Trophoblast cell (in vitro differentiated cells and primary cell): ENCODE results near the gene CCDC70.

Source experiments
- DNase-seq, 2 donors: peaks; one replicate each; pipeline ENCODE4 v3.0.0-alpha.2; 2016
- H2AFZ ChIP-seq: 2 replicates; pipeline ENCODE4 v1.6.1; 2013; ENCODE audit warnings: low read length, moderate library complexity, mild to moderate bottlenecking; ENCODE audit not compliant: insufficient read depth, poor library complexity
- H2AK5ac ChIP-seq: 2 replicates; pipeline ENCODE4 v1.6.1; 2013; ENCODE audit warnings: mild to moderate bottlenecking, low read length
- H2BK120ac ChIP-seq: 2 replicates; pipeline ENCODE4 v1.6.1; 2013; ENCODE audit warnings: low read length, mild to moderate bottlenecking, moderate library complexity; ENCODE audit not compliant: insufficient read depth, poor library complexity
- H2BK12ac ChIP-seq: 2 replicates; pipeline ENCODE4 v1.6.1; 2013; ENCODE audit warnings: mild to moderate bottlenecking, low read length, moderate library complexity
- H2BK5ac ChIP-seq: 2 replicates; pipeline ENCODE4 v1.6.1; 2013; ENCODE audit warnings: low read length, low read depth, moderate library complexity, mild to moderate bottlenecking; ENCODE audit not compliant: poor library complexity
- H3K14ac ChIP-seq: 2 replicates; pipeline ENCODE4 v1.6.1; 2013; ENCODE audit warnings: mild to moderate bottlenecking, low read length
- H3K18ac ChIP-seq: 2 replicates; pipeline ENCODE4 v1.6.1; 2013; ENCODE audit warnings: mild to moderate bottlenecking, low read length
- H3K23ac ChIP-seq: 2 replicates; pipeline ENCODE4 v1.6.1; 2013; ENCODE audit warnings: low read length
- H3K27ac ChIP-seq: 2 replicates; pipeline ENCODE4 v1.5.1; 2013; ENCODE audit warnings: low read depth, mild to moderate bottlenecking, inconsistent platforms, low read length, moderate library complexity
- H3K27me3 ChIP-seq: 2 replicates; pipeline ENCODE4 v1.6.1; 2013; ENCODE audit warnings: inconsistent platforms, mild to moderate bottlenecking, low read length, moderate library complexity; ENCODE audit not compliant: insufficient read depth
- H3K36me3 ChIP-seq, 2 experiments: 1 replicate in 1 of 2; 2 replicates in 1 of 2; pipeline ENCODE4 v1.6.1; 2013; ENCODE audit warnings: low read length in 2 of 2, mild to moderate bottlenecking in 2 of 2, moderate library complexity in 1 of 2; ENCODE audit not compliant: insufficient read depth in 2 of 2, control insufficient read depth in 1 of 2
- H3K4ac ChIP-seq: 2 replicates; pipeline ENCODE4 v1.6.1; 2013; ENCODE audit warnings: low read depth, mild to moderate bottlenecking, low read length, moderate library complexity
- H3K4me1 ChIP-seq, 2 experiments: 1 replicate in 1 of 2; 2 replicates in 1 of 2; pipeline ENCODE4 v1.6.1; 2013; ENCODE audit warnings: low read length in 2 of 2, mild to moderate bottlenecking in 2 of 2, moderate library complexity in 1 of 2; ENCODE audit not compliant: insufficient read depth in 2 of 2, control insufficient read depth in 1 of 2
- H3K4me2 ChIP-seq: 2 replicates; pipeline ENCODE4 v1.6.1; 2013; ENCODE audit warnings: inconsistent platforms, mild to moderate bottlenecking, low read length, moderate library complexity
- H3K4me3 ChIP-seq: 2 replicates; pipeline ENCODE4 v1.5.1; 2013; ENCODE audit warnings: mild to moderate bottlenecking, low read depth, low read length, inconsistent platforms
- H3K79me1 ChIP-seq: one replicate; pipeline ENCODE4 v1.6.1; 2013; ENCODE audit warnings: low read length
- H3K79me2 ChIP-seq: 2 replicates; pipeline ENCODE4 v1.6.1; 2013; ENCODE audit warnings: low read length, mild to moderate bottlenecking; ENCODE audit not compliant: control insufficient read depth, insufficient read depth, poor library complexity
- H3K9ac ChIP-seq: 2 replicates; pipeline ENCODE4 v1.6.1; 2013; ENCODE audit warnings: mild to moderate bottlenecking, low read length
- H3K9me3 ChIP-seq: 2 replicates; pipeline ENCODE4 v1.6.1; 2013; ENCODE audit warnings: low read depth, mild to moderate bottlenecking, control low read depth, inconsistent platforms, low read length; ENCODE audit not compliant: insufficient read depth
- H4K12ac ChIP-seq: 2 replicates; pipeline ENCODE4 v1.6.1; 2013; ENCODE audit warnings: low read depth, mild to moderate bottlenecking, low read length, moderate library complexity
- H4K8ac ChIP-seq: 2 replicates; pipeline ENCODE4 v1.6.1; 2013; ENCODE audit warnings: low read depth, mild to moderate bottlenecking, low read length, moderate library complexity
- H4K91ac ChIP-seq: one replicate; pipeline ENCODE4 v1.6.1; 2013; ENCODE audit warnings: low read depth, mild to moderate bottlenecking, low read length, moderate library complexity
- WGBS: extraction: QIAGEN DNeasy Blood & Tissue Kit; methylation state at CpG from one replicate; pipeline ENCODE4 v1.1.7; 2013; ENCODE audit warnings: missing lambda C conversion rate; ENCODE audit not compliant: insufficient read length, insufficient coverage; ENCODE audit errors: extremely low coverage; 5-methylcytosine and 5-hydroxymethylcytosine counted together

Gene CCDC70

GRCh38 chr13:51819544-51819943 is 42.2 kb upstream of the CCDC70 start:
- H3K9me3 ChIP-seq, result peaks cover 1% of the 10 kb centered on the region
- WGBS, result no CpG with 5 or more reads among the region's 3 CpGs

GRCh38 chr13:51820016-51820597 is 41.7 kb upstream of the CCDC70 start:
- Histone ChIP-seq H3K27me3 (no peaks in the 10 kb centered on the region), H3K4me1 (no peaks in the 10 kb centered on the region), H2AFZ (no peak overlapping the region), H3K9ac (no peak overlapping the region), H3K36me3 (no peaks in the 10 kb centered on the region), H2BK5ac (no peak overlapping the region), H4K91ac (no peak overlapping the region), H3K79me2 (no peaks in the 10 kb centered on the region), H3K79me1 (no peaks in the 10 kb centered on the region), H3K18ac (no peak overlapping the region), H3K4ac (no peak overlapping the region), H4K8ac (no peak overlapping the region), H2BK120ac (no peak overlapping the region), H2AK5ac (no peak overlapping the region), H2BK12ac (no peak overlapping the region), H3K23ac (no peak overlapping the region), H4K12ac (no peak overlapping the region), H3K4me3 (no peak overlapping the region), H3K14ac (no peak overlapping the region), H3K27ac (no peak overlapping the region), H3K4me2 (no peak overlapping the region), H3K9me3 (peaks cover 1% of the 10 kb centered on the region)
- no peak for DNase-seq
- WGBS, result no CpG with 5 or more reads among the region's 4 CpGs

More at GRCh38 chr13:51819544-51819943, 42.2 kb upstream of the CCDC70 start:
- no peaks in the 10 kb centered on the region for H3K79me2 ChIP-seq
- no peak overlapping the region for H2BK120ac ChIP-seq
- H3K23ac ChIP-seq, result no peak overlapping the region
- H4K12ac ChIP-seq, result no peak overlapping the region
- H4K8ac ChIP-seq, result no peak overlapping the region
- no peaks in the 10 kb centered on the region for H3K79me1 ChIP-seq
- no peak overlapping the region for H4K91ac ChIP-seq
- no peaks in the 10 kb centered on the region for H3K36me3 ChIP-seq
- peaks cover 0 to 2% of the 10 kb centered on the region in 2 experiments for H3K4me1 ChIP-seq
- H3K27ac ChIP-seq, result no peak overlapping the region
- H2AFZ ChIP-seq, result no peak overlapping the region
- H2AK5ac ChIP-seq, result no peak overlapping the region
- no peak overlapping the region for H3K18ac ChIP-seq
- no peaks in the 10 kb centered on the region for H3K27me3 ChIP-seq
- no peak overlapping the region for H3K9ac ChIP-seq
- H3K14ac ChIP-seq, result no peak overlapping the region
- H3K4me3 ChIP-seq, result no peak overlapping the region
- H3K4me2 ChIP-seq, result no peak overlapping the region
- H2BK12ac ChIP-seq, result no peak overlapping the region
- no peak for DNase-seq
- no peak overlapping the region for H2BK5ac ChIP-seq
- no peak overlapping the region for H3K4ac ChIP-seq

GRCh38 chr13:51821606-51822005 is 40.2 kb upstream of the CCDC70 start:
- Histone ChIP-seq H3K18ac (no peak overlapping the region), H2BK12ac (no peak overlapping the region), H4K12ac (no peak overlapping the region), H3K79me2 (no peaks in the 10 kb centered on the region), H3K36me3 (no peaks in the 10 kb centered on the region), H2AFZ (no peak overlapping the region), H3K79me1 (no peaks in the 10 kb centered on the region), H2AK5ac (no peak overlapping the region), H3K4me2 (no peak overlapping the region), H2BK5ac (no peak overlapping the region), H3K23ac (no peak overlapping the region), H4K8ac (no peak overlapping the region), H2BK120ac (no peak overlapping the region), H3K9ac (no peak overlapping the region), H3K9me3 (peaks cover 1% of the 10 kb centered on the region), H3K14ac (no peak overlapping the region), H3K4me1 (no peaks in the 10 kb centered on the region), H3K4me3 (no peak overlapping the region), H3K27ac (no peak overlapping the region), H3K4ac (no peak overlapping the region), H3K27me3 (no peaks in the 10 kb centered on the region), H4K91ac (no peak overlapping the region)
- DNase-seq, result no peak
- no CpG with 5 or more reads among the region's 2 CpGs for WGBS

GRCh38 chr13:51822106-51822815 is 39.5 kb upstream of the CCDC70 start:
- WGBS, result no CpG with 5 or more reads among the region's 13 CpGs
- H2BK12ac ChIP-seq, result no peak overlapping the region
- H3K4ac ChIP-seq, result no peak overlapping the region
- no peaks in the 10 kb centered on the region for H3K79me2 ChIP-seq
- no peaks in the 10 kb centered on the region for H3K27me3 ChIP-seq
- no peaks in the 10 kb centered on the region for H3K4me1 ChIP-seq
- no peak overlapping the region for H4K8ac ChIP-seq
- no peak overlapping the region for H3K18ac ChIP-seq
- H2AFZ ChIP-seq, result no peak overlapping the region
- no peaks in the 10 kb centered on the region for H3K79me1 ChIP-seq
- H2BK5ac ChIP-seq, result no peak overlapping the region
- H3K9ac ChIP-seq, result no peak overlapping the region
- no peak overlapping the region for H2AK5ac ChIP-seq
- no peak overlapping the region for H4K91ac ChIP-seq
- DNase-seq, result no peak
- H2BK120ac ChIP-seq, result no peak overlapping the region
- no peak overlapping the region for H3K23ac ChIP-seq
- no peak overlapping the region for H3K4me2 ChIP-seq
- H3K36me3 ChIP-seq, result no peaks in the 10 kb centered on the region
- no peak overlapping the region for H3K27ac ChIP-seq
- H3K4me3 ChIP-seq, result no peak overlapping the region
- H3K9me3 ChIP-seq, result peaks cover 1% of the 10 kb centered on the region
- H3K14ac ChIP-seq, result no peak overlapping the region
- no peak overlapping the region for H4K12ac ChIP-seq
